SJCRH30 (cell line): ENCODE results near the gene CFAP298. TPM values are rescaled to one million over a fixed set of nuclear protein-coding genes. Genes with fewer than 3 reads are reported as not detected.

Experiments
- DNase-seq, 2 experiments: peaks; one replicate each; pipeline ENCODE4 v3.0.0-alpha.2; 2015 to 2020
- H3K27ac ChIP-seq: fragments of 250-450 bp; sonication (Bioruptor Pico); 2 replicates; pipeline ENCODE4 v1.5.1; 2020; ENCODE audit warnings: mild to moderate bottlenecking, moderate library complexity
- H3K27me3 ChIP-seq: fragments of 250-450 bp; sonication (Bioruptor Pico); 2 replicates; pipeline ENCODE4 v1.5.1; 2020; ENCODE audit warnings: mild to moderate bottlenecking, moderate library complexity
- H3K36me3 ChIP-seq: fragments of 250-450 bp; sonication (Bioruptor Pico); 2 replicates; pipeline ENCODE4 v1.5.1; 2020; ENCODE audit warnings: mild to moderate bottlenecking, moderate library complexity
- H3K4me1 ChIP-seq: fragments of 250-450 bp; sonication (Bioruptor Pico); 2 replicates; pipeline ENCODE4 v1.5.1; 2020; ENCODE audit warnings: mild to moderate bottlenecking, moderate library complexity
- H3K4me3 ChIP-seq: fragments of 250-450 bp; sonication (Bioruptor Pico); 2 replicates; pipeline ENCODE4 v1.5.1; 2020; ENCODE audit warnings: mild to moderate bottlenecking, moderate library complexity
- H3K9me3 ChIP-seq: fragments of 250-450 bp; sonication (Bioruptor Pico); replicated peaks from 2 replicates; pipeline ENCODE4 v1.5.1; 2020; ENCODE audit warnings: mild to moderate bottlenecking, moderate library complexity
- total RNA-seq: library from RNA; depleted of rRNA; stranded (reverse); fragments of >200 nt; shearing (Covaris generic); gene quantifications from 2 replicates; pipeline ENCODE4 v1.2.3, GENCODE V29; 2014

CFAP298 gene
- total RNA-seq, 1 experiment from 2014 or later: 37.2 TPM

DNA sequence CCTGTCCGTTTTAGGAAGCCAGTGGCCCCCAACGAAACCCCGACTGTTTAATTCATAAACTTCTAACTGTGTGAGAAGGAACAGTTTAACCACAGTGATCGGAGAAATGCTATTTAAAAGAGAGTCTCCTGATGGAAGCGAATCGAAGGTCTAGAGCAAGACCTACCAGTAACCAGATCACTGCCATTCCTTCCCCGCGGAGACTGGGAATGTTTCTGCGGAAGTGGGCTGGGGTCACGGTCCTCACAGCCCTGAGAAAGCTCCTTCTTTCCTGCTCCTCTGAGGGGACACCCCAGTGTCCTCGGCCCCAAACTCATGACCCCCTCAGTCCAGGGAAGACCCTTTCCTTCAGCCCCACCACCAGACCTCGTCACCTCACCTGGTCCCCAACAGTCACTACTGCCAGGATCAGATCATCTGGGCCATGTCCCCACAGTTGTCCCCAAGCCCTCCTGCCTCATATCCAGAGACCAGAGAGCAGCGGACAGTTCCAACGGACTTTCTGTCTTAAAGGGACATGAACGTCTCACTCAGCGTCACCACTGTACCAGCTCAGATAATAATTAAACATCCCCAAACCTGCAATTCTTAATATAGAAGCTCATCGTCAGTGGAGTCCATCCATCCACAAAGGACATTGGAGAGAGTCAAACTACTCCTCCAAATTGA lies 27.0 kb downstream of the CFAP298 start, which contains the start of gene TCP10L:
TSS of gene TCP10L (minus strand) at position 482 of the 669 bp plus-strand sequence. CDS start 1,219 bp downstream, outside the sequence.
- Histone ChIP-seq H3K4me1 (no peaks in the 10 kb centered on the region), H3K27me3 (no peaks in the 10 kb centered on the region), H3K27ac (no peak within 1 kb of the TSS), H3K9me3 (no peaks in the 10 kb centered on the region), H3K36me3 (no peaks in the 10 kb centered on the region), H3K4me3 (no peak within 1 kb of the TSS)
- no peak for DNase-seq

- no peak for DNase-seq
- H3K27ac ChIP-seq: no peak overlapping the region
Measured at GRCh38 chr21:32584472-32584871, 27.7 kb downstream of the CFAP298 start.

DNA sequence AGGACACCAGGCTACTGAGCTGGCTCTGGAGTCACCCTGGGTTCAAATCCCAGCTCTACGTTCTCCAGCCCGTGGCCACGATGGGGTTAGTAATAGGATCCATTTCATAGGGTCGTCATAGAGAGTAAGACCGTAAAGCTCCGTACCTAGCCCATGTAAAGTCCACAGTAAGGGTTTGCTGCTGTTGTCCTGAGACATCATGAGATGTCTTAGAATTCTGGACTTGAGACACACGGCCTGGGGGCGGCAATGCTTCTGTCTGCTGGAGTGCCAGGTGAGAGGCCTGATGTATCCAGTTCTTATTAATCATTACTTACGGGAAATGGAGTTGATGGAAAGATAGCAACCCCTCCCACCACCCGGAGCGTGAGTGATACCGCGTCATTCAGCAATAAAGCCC lies 30.4 kb downstream of the CFAP298 start:
- Histone ChIP-seq H3K4me1 (no peaks in the 10 kb centered on the region), H3K27ac (no peak overlapping the region)

More at GRCh38 chr21:32584472-32584871, 27.7 kb downstream of the CFAP298 start:
- H3K9me3 ChIP-seq: no peaks in the 10 kb centered on the region
- H3K27me3 ChIP-seq: no peaks in the 10 kb centered on the region
- no peak overlapping the region for H3K4me3 ChIP-seq
- no peaks in the 10 kb centered on the region for H3K36me3 ChIP-seq
- no peaks in the 10 kb centered on the region for H3K4me1 ChIP-seq

GRCh38 chr21:32580949-32581348 lies 31.2 kb downstream of the CFAP298 start:
- Histone ChIP-seq H3K27me3 (no peaks in the 10 kb centered on the region), H3K4me1 (no peaks in the 10 kb centered on the region), H3K36me3 (no peaks in the 10 kb centered on the region), H3K4me3 (no peak overlapping the region), H3K9me3 (no peaks in the 10 kb centered on the region), H3K27ac (no peak overlapping the region)
- DNase-seq: no peak

More for the DNA sequence above, 30.4 kb downstream of the CFAP298 start:
- no peaks in the 10 kb centered on the region for H3K9me3 ChIP-seq
- H3K36me3 ChIP-seq: no peaks in the 10 kb centered on the region
- no peak overlapping the region for H3K4me3 ChIP-seq
- no peak for DNase-seq
- H3K27me3 ChIP-seq: no peaks in the 10 kb centered on the region

GRCh38 chr21:32578107-32578691 lies 34.0 kb downstream of the CFAP298 start:
- peak; percentile 39 to 52 for DNase-seq

DNA sequence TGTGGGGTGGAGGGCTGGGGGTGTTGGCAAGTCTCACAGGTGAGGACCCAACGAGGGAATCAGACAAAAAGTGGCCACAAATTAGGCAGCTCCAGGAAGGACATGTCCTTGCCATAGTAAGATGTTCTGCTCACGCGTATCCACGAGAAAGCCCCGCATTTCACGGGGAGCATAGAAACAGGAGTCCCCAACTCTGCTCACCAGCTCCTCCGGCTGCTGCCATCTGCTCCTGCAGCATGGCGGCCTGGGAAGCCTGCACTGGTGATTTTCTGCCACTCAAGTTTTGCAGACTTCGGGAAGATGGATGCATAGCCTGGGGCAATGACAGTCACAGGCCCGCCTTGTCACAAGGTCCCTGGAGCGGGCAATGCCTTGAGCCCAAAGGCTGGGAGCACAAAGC lies 36.2 kb downstream of the CFAP298 start:
- DNase-seq: no peak
- peaks cover 13% of the 10 kb centered on the region for H3K27me3 ChIP-seq
- no peaks in the 10 kb centered on the region for H3K36me3 ChIP-seq
- no peak overlapping the region for H3K4me3 ChIP-seq
- H3K4me1 ChIP-seq: no peaks in the 10 kb centered on the region
- no peaks in the 10 kb centered on the region for H3K9me3 ChIP-seq
- no peak overlapping the region for H3K27ac ChIP-seq

More at GRCh38 chr21:32578107-32578691, 34.0 kb downstream of the CFAP298 start:
- Histone ChIP-seq H3K27ac (no peak overlapping the region), H3K4me3 (no peak overlapping the region), H3K27me3 (peaks cover 13% of the 10 kb centered on the region), H3K9me3 (no peaks in the 10 kb centered on the region), H3K36me3 (no peaks in the 10 kb centered on the region), H3K4me1 (no peaks in the 10 kb centered on the region)

DNA sequence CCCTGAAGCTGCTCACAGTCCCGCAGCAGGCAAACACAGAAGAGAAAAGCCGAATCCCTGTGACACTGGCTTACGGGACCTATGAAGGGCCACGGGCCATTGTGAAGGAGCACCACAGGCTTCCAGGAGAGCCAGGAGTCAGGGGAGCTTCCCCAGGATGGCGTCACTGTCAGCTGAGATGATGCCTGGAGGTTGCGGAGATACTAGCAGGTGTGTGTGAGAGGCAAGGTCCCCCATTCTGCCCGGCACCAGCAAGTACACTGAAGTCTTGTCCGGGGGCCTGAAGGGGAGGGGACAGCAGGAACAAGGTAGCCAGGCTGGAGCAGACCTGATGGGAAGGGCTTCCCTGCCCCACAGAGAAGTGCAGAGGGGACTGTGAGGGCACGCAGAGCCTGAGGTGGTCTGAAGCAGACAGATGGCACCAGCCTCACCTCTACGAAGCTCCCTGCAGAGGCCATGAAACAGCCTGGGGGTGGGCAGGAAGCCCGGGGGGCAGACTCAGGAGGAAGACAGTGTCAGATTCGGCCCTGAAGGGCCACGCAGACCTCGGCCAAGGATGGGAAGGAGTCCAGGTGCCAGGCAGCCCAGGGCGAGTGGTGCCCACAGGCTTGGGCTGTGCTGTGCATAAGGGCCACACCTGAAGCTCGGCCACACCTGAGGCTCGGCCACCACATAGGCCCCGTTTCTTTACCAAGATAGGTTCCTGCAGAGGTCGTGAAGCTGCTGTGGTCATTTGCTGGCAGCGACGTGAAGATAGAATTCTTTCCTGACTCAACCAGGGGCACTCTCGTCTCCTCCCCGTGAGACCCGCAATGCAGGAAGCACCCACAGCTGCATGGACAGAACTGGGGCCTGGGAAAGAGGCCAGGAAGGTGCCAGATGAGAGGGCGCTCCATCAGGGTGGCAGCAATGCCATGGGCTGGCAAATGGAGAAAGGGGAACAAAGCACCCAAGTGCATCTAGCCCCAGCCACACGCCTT lies 36.9 kb downstream of the CFAP298 start:
- H3K36me3 ChIP-seq: no peaks in the 10 kb centered on the region
- no peaks in the 10 kb centered on the region for H3K4me1 ChIP-seq
- no peak overlapping the region for H3K27ac ChIP-seq
- DNase-seq: no peak
- H3K4me3 ChIP-seq: no peak overlapping the region
- H3K9me3 ChIP-seq: no peaks in the 10 kb centered on the region
- peaks cover 13% of the 10 kb centered on the region for H3K27me3 ChIP-seq

DNA sequence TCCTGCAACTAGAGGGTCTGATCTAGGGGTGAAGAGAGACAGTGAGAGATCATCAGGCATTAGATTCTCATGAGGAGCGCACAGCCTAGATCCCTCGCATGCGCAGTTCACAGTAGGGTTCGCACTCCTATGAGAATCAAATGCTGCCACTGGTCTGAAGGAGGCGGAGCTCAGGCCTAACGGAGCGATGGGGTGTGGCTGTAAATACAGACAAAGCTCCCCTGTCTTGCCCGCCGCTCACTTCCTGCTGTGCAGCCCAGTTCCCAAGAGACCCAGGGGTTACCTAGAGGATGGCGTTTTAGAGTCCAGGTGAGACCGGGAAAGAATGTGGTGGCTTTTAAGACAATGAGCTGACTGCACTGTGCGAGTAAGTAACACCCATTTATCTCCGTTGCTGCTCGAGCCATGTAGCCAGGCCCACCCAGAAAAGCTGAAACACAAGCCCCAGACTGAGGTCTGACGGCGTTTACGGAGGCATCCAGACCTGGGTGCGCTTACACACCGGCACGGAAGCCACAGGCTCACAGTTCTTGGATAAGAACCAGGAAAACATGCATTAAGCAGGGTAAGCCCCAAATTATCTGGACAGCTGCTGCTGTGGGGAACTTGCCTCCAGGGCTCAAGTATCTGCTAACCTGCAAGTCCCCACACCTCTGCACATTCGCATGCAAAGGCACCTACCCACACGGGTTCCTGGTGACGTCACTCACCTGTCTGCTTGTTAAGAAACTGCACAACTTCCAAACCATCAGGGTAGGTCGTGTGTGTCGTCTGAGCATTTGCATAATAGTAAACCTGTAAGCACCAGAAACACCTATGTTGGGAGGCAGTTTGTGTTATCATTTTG lies 39.4 kb downstream of the CFAP298 start:
- H3K4me1 ChIP-seq: no peaks in the 10 kb centered on the region
- H3K27me3 ChIP-seq: peaks cover 17% of the 10 kb centered on the region
- DNase-seq: peak; percentile 30 to 47
- H3K4me3 ChIP-seq: no peak overlapping the region
- H3K27ac ChIP-seq: no peak overlapping the region
- no peaks in the 10 kb centered on the region for H3K9me3 ChIP-seq
- H3K36me3 ChIP-seq: no peaks in the 10 kb centered on the region

DNA sequence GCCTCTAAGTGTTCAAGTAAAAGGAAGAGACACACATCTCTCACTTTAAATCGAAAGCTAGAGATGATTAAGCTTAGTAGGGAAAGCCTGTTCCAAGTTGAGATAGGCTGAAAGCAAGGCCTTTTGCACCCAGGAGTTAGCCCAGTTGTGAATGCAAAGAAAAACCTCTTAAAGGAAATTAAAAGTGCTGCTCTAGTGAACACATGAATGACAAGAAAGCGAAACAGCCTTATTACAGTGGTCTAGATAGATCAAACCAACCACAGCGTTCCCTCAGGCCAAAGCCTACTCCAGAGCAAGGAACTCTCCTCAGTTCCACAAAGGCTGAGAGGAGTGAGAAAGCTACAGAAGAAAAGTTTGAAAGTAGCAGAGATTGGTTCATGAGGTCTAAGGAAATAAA lies 41.7 kb downstream of the CFAP298 start:
- DNase-seq: no peak
- H3K36me3 ChIP-seq: no peaks in the 10 kb centered on the region
- no peak overlapping the region for H3K4me3 ChIP-seq

DNA sequence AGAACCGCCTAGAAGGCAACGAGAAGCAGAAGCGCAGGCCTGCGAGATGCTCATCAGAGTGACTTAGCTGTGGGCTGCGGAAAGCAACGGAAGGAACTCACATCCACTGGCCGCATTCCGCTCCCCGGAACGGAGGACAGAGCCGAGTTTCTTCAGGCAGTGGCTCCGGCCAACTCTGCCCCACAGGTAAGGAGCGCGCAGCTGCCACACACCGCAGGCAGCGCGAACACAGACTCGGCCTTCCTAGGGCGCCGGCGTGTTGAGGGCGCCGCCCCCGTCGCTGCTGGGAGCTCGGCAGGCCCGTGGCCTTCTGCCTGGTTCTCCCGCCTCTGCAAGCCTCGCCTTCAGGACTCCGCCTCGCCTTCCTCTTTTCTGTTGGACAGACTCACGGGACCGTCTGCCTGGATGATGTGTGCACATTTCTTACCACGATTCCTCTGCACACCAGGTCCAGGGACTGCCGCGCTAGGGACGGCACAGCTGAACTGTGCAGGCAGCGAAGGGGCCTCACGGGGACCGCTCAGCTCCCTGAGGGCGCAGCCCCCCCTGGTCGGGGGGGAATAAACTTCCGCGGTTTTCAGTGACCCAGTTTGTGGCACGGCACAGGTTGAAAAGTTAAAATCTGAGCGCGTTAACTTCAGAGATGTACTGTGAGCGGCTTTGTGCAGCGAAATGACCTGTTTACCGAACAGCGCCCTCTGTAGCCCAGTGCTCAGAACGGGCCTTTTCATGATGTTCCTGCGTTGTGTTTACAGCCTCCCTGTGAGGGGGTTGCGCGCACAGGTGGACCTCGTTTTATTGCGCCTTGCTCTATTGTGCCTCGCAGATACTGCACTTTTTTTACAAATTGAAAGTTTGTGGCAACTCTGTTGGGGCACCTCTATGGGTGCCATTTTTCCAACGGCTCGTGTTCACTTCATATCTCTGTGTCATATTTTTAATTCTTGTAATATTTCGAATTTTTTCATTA lies 42.6 kb downstream of the CFAP298 start:
- peak; percentile 68 to 85 for DNase-seq
- H3K27ac ChIP-seq: no peak overlapping the region

More for the DNA sequence above, 41.7 kb downstream of the CFAP298 start:
- no peaks in the 10 kb centered on the region for H3K4me1 ChIP-seq
- no peak overlapping the region for H3K27ac ChIP-seq
- no peaks in the 10 kb centered on the region for H3K9me3 ChIP-seq
- peaks cover 14% of the 10 kb centered on the region for H3K27me3 ChIP-seq

GRCh38 chr21:32567626-32568025 lies 44.6 kb downstream of the CFAP298 start:
- Histone ChIP-seq H3K27ac (no peak overlapping the region), H3K4me1 (no peaks in the 10 kb centered on the region), H3K36me3 (no peaks in the 10 kb centered on the region), H3K27me3 (peaks cover 4% of the 10 kb centered on the region; the same call in 1 of the 2 replicates), H3K4me3 (no peak overlapping the region), H3K9me3 (no peaks in the 10 kb centered on the region)
- no peak for DNase-seq

More for the DNA sequence above, 42.6 kb downstream of the CFAP298 start:
- Histone ChIP-seq H3K9me3 (no peaks in the 10 kb centered on the region), H3K36me3 (no peaks in the 10 kb centered on the region), H3K4me3 (peak overlapping the region; percentile 58), H3K4me1 (no peaks in the 10 kb centered on the region), H3K27me3 (peaks cover 6% of the 10 kb centered on the region)

DNA sequence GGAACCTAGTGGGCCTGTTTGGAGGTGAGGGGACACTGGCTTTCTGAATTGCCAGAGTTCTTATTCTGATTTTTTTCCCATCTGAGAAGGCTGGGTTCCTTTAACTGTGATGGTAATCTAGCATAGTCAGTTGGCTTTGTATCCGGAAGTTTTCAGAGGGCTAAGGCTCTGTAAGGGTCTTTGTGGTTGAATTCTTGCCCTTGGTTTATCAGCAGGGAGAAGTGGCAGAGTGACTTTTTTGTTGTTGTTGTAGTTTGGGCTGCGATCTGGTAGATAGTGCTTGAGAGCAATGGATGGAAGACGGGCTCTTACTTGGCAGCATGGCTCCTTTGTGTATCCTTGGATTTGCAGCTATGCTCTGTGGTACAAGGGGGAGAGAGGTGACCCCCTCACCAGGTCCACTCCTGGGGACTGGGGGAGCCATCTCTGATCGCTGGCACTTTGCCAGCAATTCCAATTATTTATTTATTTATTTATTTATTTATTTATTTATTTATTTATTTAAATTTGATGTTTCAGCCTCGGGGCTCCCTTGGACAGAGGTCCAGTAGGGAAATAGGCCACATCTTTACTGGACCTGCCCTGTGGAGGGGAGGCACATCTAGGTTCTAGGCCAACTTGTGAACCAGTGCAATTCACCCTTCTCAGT lies 45.3 kb downstream of the CFAP298 start:
- no peaks in the 10 kb centered on the region for H3K9me3 ChIP-seq
- H3K27ac ChIP-seq: no peak overlapping the region
- peaks cover 4% of the 10 kb centered on the region; the same call in 1 of the 2 replicates for H3K27me3 ChIP-seq
- no peaks in the 10 kb centered on the region for H3K36me3 ChIP-seq
- H3K4me3 ChIP-seq: no peak overlapping the region
- no peaks in the 10 kb centered on the region for H3K4me1 ChIP-seq
- DNase-seq: no peak
